ENCODE measurements around the gene PLCB4. TPM values are rescaled to one million over a fixed set of nuclear protein-coding genes. Genes with fewer than 3 reads are reported as not detected.

Gene PLCB4
- total and polyA plus RNA-seq, 7 donors, result 9.7 to 21.0 (median 12.4) TPM

DNA sequence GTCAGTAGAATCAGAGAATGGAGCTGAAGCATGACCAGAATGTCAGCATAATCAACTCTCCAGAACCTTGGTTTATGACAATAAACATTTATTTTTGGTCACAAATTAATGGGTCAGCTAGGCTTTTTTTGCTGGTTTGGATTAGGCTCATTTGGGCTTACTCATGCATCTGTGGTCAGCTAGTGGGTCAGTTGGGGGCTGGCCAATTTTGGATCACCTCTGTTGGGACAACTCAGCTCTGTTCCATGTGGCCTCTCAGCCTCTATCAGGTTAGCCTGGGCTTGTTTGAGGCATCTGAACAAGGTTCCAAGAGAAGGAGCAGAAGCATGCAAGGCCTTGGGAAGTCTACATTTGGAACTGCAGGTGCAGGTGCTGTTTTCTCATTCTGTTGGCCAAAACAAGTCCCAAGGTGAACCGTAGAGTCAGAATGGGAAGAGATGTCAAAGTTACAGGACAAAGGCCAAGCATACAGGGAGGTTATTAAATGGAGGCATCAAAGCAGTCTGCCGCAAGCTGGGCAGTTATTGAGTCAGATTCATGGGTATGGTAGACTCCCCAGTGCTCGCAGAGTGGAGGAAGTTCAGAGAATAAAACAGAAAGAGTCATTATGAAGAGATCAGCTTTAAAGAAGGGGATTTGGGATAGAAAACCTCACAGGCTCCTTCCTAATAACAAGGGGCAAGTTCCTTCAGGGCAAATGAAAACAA lies 173.0 kb downstream of the PLCB4 start:
- Histone ChIP-seq H3K4me1 (no peaks in the 10 kb centered on the region), H3K9me3 (no peaks in the 10 kb centered on the region), H3K36me3 (no peaks in the 10 kb centered on the region), H3K4me3 (no peak overlapping the region), H3K27me3 (no peaks in the 10 kb centered on the region), H3K27ac (no peak overlapping the region)
- DNase-seq, result no peak
- TF ChIP-seq POLR2A (IDR thresholded peaks at IDR 0.05) (no peak), POLR2AphosphoS5 (IDR thresholded peaks at IDR 0.05) (no peak), EP300 (IDR thresholded peaks at IDR 0.05) (no peak)
- TF ChIP-seq, protein P1, sequence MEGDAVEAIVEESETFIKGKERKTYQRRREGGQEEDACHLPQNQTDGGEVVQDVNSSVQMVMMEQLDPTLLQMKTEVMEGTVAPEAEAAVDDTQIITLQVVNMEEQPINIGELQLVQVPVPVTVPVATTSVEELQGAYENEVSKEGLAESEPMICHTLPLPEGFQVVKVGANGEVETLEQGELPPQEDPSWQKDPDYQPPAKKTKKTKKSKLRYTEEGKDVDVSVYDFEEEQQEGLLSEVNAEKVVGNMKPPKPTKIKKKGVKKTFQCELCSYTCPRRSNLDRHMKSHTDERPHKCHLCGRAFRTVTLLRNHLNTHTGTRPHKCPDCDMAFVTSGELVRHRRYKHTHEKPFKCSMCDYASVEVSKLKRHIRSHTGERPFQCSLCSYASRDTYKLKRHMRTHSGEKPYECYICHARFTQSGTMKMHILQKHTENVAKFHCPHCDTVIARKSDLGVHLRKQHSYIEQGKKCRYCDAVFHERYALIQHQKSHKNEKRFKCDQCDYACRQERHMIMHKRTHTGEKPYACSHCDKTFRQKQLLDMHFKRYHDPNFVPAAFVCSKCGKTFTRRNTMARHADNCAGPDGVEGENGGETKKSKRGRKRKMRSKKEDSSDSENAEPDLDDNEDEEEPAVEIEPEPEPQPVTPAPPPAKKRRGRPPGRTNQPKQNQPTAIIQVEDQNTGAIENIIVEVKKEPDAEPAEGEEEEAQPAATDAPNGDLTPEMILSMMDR (IDR thresholded peaks at IDR 0.05), result no peak
- intact Hi-C loops (cut with DNase I), result no loop called here
- 24 to 75% methylated on average over 3 of the region's 3 CpGs for WGBS, 2 donors

DNA sequence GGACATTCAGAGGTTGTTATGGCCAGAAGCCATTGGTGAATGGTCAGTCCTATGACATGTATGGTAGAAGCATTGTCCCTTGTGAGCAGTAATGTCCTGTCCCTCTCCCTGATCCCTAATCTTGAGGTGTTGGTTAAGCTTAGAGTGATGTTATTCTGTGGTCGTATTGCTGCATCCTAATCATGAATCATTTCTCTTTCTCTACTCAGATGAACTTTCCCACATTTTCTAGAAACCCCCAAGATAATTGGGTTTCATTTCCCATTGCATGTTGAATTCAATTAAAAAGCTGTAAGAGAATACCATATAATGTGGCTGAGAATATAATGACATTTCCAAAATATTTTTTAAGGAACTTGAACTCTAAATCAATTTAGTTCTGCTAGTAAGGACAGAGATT lies 175.1 kb downstream of the PLCB4 start:
- 81 to 84% methylated on average over 1 of the region's 1 CpG for WGBS, 2 donors
- TF ChIP-seq, protein P1 (IDR thresholded peaks at IDR 0.05), result no peak
- TF ChIP-seq EP300 (IDR thresholded peaks at IDR 0.05) (no peak), POLR2AphosphoS5 (IDR thresholded peaks at IDR 0.05) (no peak), POLR2A (IDR thresholded peaks at IDR 0.05) (no peak)
- intact Hi-C loops (cut with DNase I), result no loop called here

DNA sequence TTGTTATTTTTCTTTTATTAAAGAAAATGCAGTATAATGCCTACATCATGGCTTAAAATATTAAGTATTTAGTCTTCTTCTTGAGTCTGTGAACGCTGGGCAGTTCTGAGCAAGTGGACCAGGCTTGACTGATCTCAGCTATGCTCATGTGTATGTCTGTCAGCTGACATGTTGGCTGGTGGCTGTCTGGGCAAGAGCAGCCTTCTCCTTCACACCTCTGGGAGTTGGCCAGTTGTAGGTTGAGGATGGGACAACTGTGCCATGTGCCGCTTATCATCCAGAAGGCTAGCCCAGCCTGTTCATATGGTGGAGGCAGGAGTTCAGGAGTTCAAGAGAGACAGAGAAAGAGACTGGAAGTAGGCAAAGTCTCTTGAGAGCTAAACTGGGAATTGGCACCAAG lies 175.9 kb downstream of the PLCB4 start:
- WGBS, 2 donors, result 95 to 96% methylated on average over 2 of the region's 2 CpGs
- TF ChIP-seq, protein P1 (IDR thresholded peaks at IDR 0.05), result no peak
- TF ChIP-seq EP300 (IDR thresholded peaks at IDR 0.05), result no peak
- TF ChIP-seq POLR2A (IDR thresholded peaks at IDR 0.05), result no peak
- TF ChIP-seq POLR2AphosphoS5 (IDR thresholded peaks at IDR 0.05), result no peak
- Histone ChIP-seq H3K36me3 (no peaks in the 10 kb centered on the region), H3K4me3 (no peak overlapping the region), H3K27ac (no peak overlapping the region), H3K9me3 (no peaks in the 10 kb centered on the region), H3K27me3 (no peaks in the 10 kb centered on the region), H3K4me1 (no peaks in the 10 kb centered on the region)
- no peak for DNase-seq
- intact Hi-C loops (cut with DNase I), result no loop called here

More for the DNA sequence above, 175.1 kb downstream of the PLCB4 start:
- Histone ChIP-seq H3K27me3 (no peaks in the 10 kb centered on the region), H3K36me3 (no peaks in the 10 kb centered on the region), H3K4me3 (no peak overlapping the region), H3K9me3 (no peaks in the 10 kb centered on the region), H3K27ac (no peak overlapping the region), H3K4me1 (no peaks in the 10 kb centered on the region)
- no peak for DNase-seq

DNA sequence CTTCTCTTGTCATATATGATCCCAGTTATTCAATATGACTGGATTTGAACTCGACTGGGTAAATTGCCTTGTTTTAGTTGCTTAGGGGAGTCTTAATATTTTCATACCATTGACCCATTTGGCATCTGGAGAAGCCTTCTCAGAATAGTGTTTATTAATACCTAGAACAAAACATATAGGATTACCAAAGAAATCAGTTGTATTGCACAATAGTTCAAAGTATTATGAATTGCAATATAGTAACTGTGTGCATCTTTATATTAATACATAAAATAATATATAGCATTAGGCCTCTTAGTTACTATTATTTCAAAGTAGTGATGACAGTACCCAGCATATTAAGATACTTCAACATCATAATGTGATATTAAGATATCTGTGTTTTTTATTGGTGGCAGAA lies 177.8 kb downstream of the PLCB4 start:
- intact Hi-C loops (cut with DNase I), result no loop called here
- no peaks in the 10 kb centered on the region for H3K9me3 ChIP-seq
- no peak overlapping the region for H3K27ac ChIP-seq
- H3K36me3 ChIP-seq, result no peaks in the 10 kb centered on the region
- DNase-seq, result no peak
- H3K4me3 ChIP-seq, result no peak overlapping the region
- no peaks in the 10 kb centered on the region for H3K27me3 ChIP-seq
- no peaks in the 10 kb centered on the region for H3K4me1 ChIP-seq
- TF ChIP-seq, protein P1 (IDR thresholded peaks at IDR 0.05), result no peak
- TF ChIP-seq POLR2A (IDR thresholded peaks at IDR 0.05), result no peak
- TF ChIP-seq POLR2AphosphoS5 (IDR thresholded peaks at IDR 0.05), result no peak
- WGBS, 2 donors, result 90 to 91% methylated on average over 1 of the region's 1 CpG

DNA sequence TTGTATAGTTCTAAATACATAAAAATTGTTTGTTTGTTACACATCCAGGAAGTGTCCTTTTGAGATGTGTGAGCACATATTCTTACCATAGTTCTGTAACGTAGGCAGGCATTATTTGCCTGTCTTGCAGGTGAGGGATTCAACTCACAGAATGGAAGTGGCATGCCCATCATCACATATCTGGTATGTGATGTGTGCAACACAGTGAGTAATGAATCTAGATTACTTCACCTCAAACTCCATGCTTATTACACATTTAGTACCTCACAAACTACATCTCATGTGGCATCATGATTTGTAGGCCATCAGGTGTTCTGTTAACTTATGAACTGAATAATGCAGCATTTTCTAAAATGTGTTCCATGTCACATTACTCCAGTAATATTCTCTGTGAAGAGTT lies 181.6 kb downstream of the PLCB4 start:
- WGBS, 2 donors, result 87 to 93% methylated on average over 1 of the region's 1 CpG
- TF ChIP-seq, protein P1 (IDR thresholded peaks at IDR 0.05), result no peak
- TF ChIP-seq POLR2AphosphoS5 (IDR thresholded peaks at IDR 0.05) (no peak), POLR2A (IDR thresholded peaks at IDR 0.05) (no peak), EP300 (IDR thresholded peaks at IDR 0.05) (no peak)
- no peaks in the 10 kb centered on the region for H3K27me3 ChIP-seq
- no peaks in the 10 kb centered on the region for H3K4me1 ChIP-seq
- H3K9me3 ChIP-seq, result no peaks in the 10 kb centered on the region
- intact Hi-C loops (cut with DNase I), result no loop called here
- no peaks in the 10 kb centered on the region for H3K36me3 ChIP-seq
- no peak overlapping the region for H3K4me3 ChIP-seq
- no peak for DNase-seq
- H3K27ac ChIP-seq, result no peak overlapping the region
